C4-2B (cell line): Measurements from ENCODE around the gene TBCEL.
A peak's percentile ranks its signal among the peaks of the same experiment; 100 is the strongest.
"Not testable (repeated sequence)": the region's sequence is repeated elsewhere in the genome, so short reads cannot be mapped to it uniquely, and the experiment has no call there.

ENCODE experiments used
- H3K27ac ChIP-seq: fragments of 450-650 bp; 2 replicates; pipeline ENCODE4 v1.5.1; 2017
- CTCF ChIP-seq: fragments of 450-650 bp; conservative IDR thresholded peaks from 2 replicates; pipeline ENCODE4 v1.5.1; 2017; ENCODE audit warnings: mild to moderate bottlenecking
- ZFX ChIP-seq: fragments of 450-650 bp; IDR thresholded peaks from 2 replicates; pipeline ENCODE4 v1.6.1; 2017

TBCEL gene

DNA sequence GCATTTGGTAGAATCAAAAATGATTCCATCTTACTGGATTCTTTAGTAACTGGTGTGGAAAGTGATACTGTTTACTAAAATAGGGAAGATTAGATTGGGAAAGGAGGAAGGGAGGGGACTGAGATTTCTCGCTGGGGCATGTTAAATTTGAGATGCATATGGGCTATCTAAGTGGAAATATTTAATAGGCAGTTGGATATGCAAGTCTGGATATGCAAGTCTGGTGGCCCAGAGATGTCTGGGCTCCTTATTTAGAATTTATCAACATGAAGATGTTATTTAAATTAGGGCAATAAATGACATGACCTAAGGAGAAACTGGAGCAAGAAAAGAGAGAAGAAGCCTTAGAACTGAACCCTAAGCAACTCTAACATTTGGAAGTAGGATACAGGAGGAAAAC is 17.0 kb upstream of the TBCEL start:
- no peak overlapping the region for H3K27ac ChIP-seq
- TF ChIP-seq ZFX (no peak), CTCF (no peak)

GRCh38 chr11:121008551-121008950 is 15.4 kb upstream of the TBCEL start:
- TF ChIP-seq CTCF: no peak
- no peak for TF ChIP-seq ZFX
- H3K27ac ChIP-seq: no peak overlapping the region

GRCh38 chr11:121012091-121012490 is 11.8 kb upstream of the TBCEL start:
- no peak for TF ChIP-seq ZFX
- no peak for TF ChIP-seq CTCF

DNA sequence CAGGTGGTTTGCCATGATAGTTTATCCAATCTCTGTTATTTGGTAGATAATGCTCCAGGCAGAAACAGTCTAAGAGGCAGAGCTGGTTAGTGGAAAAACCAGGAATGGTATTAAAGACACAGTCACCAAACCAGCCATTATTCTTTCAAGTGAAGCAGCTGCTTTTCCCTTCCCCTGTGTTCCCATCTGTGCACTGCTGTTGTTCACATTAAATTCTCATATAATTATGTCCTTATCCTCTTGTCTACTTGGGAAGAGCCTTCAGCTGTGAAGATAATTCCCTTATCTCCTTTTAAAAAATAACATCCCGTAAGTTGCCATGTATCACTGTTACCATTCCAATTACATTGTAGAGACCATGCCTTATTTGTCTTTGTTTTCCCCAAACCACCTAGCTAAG is 5.2 kb upstream of the TBCEL start:
- TF ChIP-seq CTCF (no peak), ZFX (no peak)
- H3K27ac ChIP-seq: no peak overlapping the region

More at GRCh38 chr11:121012091-121012490, 11.8 kb upstream of the TBCEL start:
- H3K27ac ChIP-seq: no peak overlapping the region

DNA sequence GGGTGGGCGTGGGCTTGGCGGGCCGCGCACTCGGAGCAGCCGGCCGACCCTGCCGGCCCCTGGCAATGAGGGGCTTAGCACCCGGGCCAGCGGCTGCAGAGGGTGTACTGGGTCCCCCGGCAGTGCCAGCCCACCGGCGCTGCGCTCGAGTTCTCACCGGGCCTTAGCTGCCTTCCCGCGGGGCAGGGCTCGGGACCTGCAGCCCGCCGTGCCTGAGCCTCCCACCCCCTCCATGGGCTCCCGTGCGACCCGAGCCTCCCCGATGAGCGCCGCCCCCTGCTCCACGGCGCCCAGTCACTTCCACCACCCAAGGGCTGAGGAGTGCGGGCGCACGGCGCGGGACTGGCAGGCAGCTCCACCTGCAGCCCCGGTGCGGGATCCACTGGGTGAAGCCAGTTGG is 2.2 kb upstream of the TBCEL start:
- not testable (repeated sequence) for H3K27ac ChIP-seq

GRCh38 chr11:121024989-121025388 is 1.1 kb downstream of the TBCEL start:
- no peak for TF ChIP-seq ZFX
- TF ChIP-seq CTCF: no peak
- peak overlapping the region; percentile 90 for H3K27ac ChIP-seq

GRCh38 chr11:121029153-121029552 is 5.3 kb downstream of the TBCEL start:
- TF ChIP-seq CTCF (no peak), ZFX (no peak)
- H3K27ac ChIP-seq: no peak overlapping the region

DNA sequence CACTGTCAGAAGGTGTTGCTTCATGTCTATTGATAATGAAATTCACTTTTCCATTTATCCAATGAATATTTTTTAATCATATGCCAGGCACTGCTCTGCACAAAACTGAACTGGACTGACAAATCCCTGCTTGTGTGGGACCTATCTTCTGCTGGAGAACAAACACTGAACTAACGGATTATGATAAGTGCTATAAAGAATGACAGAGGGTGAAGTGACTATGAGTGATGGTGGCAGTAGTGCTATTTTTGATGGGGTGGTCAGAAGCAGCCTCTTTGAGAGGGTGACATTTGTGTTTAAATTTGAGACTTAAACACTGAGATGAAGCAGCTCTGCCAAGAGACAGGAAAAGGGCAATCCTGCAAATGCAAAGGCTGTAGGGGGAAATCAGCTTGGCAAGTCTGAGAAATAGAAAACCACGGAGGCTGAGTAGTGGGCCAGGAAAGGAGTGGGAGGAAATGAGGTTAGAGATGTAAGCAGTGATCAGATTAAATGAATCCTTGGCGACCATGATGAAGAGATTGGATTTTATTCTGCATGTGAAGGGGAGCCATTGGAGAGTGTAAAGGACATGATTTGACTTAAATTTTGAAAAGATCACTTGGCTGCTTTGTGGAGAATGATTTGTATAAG is 6.0 kb downstream of the TBCEL start:
- no peak for TF ChIP-seq ZFX
- TF ChIP-seq CTCF: no peak
- H3K27ac ChIP-seq: no peak overlapping the region; the same call in 1 of the 2 replicates
